ENCODE measurements around the gene PKNOX1.

The PKNOX1 gene

GRCh38 chr21:43006874-43007208 is 32.5 kb downstream of the PKNOX1 start:
- Histone ChIP-seq H3K27ac (ENCODE audit: low read length) (no peak overlapping the region), H3K4me1 (ENCODE audit: control insufficient read depth, low read depth, low read length) (no peaks in the 10 kb centered on the region), H3K4me3 (ENCODE audit: low read length) (no peak overlapping the region), H3K27me3 (ENCODE audit: control insufficient read depth, insufficient read depth, low read length) (no peaks in the 10 kb centered on the region), H3K36me3 (ENCODE audit: control insufficient read depth, low read depth, low read length) (peaks cover 16% of the 10 kb centered on the region), H3K9me3 (ENCODE audit: control insufficient read depth, low read depth, low read length) (no peaks in the 10 kb centered on the region), H3K9ac (ENCODE audit: low read length) (no peak overlapping the region)

- Histone ChIP-seq H3K27ac (ENCODE audit: low read length) (no peak overlapping the region), H3K36me3 (ENCODE audit: control insufficient read depth, low read depth, low read length) (peaks cover 41% of the 10 kb centered on the region), H3K9me3 (ENCODE audit: control insufficient read depth, low read depth, low read length) (no peaks in the 10 kb centered on the region), H3K9ac (ENCODE audit: low read length) (no peak overlapping the region), H3K4me1 (ENCODE audit: control insufficient read depth, low read depth, low read length) (no peaks in the 10 kb centered on the region), H3K27me3 (ENCODE audit: control insufficient read depth, insufficient read depth, low read length) (no peaks in the 10 kb centered on the region), H3K4me3 (ENCODE audit: low read length) (no peak overlapping the region)
Measured at GRCh38 chr21:43012596-43012995, 38.2 kb downstream of the PKNOX1 start.

- no peak overlapping the region for H3K27ac ChIP-seq (ENCODE audit: low read length)
- no peaks in the 10 kb centered on the region for H3K9me3 ChIP-seq (ENCODE audit: control insufficient read depth, low read depth, low read length)
- H3K9ac ChIP-seq (ENCODE audit: low read length) = no peak overlapping the region
- H3K4me1 ChIP-seq (ENCODE audit: control insufficient read depth, low read depth, low read length) = no peaks in the 10 kb centered on the region
- H3K27me3 ChIP-seq (ENCODE audit: control insufficient read depth, insufficient read depth, low read length) = no peaks in the 10 kb centered on the region
- H3K36me3 ChIP-seq (ENCODE audit: control insufficient read depth, low read depth, low read length) = peaks cover 35% of the 10 kb centered on the region
- H3K4me3 ChIP-seq (ENCODE audit: low read length) = no peak overlapping the region
Measured at GRCh38 chr21:43015906-43016540, 41.7 kb downstream of the PKNOX1 start.

- H3K9me3 ChIP-seq (ENCODE audit: control insufficient read depth, low read depth, low read length) = no peaks in the 10 kb centered on the region
- no peak overlapping the region for H3K27ac ChIP-seq (ENCODE audit: low read length)
- H3K4me3 ChIP-seq (ENCODE audit: low read length) = no peak overlapping the region
- no peak overlapping the region for H3K9ac ChIP-seq (ENCODE audit: low read length)
- H3K27me3 ChIP-seq (ENCODE audit: control insufficient read depth, insufficient read depth, low read length) = no peaks in the 10 kb centered on the region
- peaks cover 36% of the 10 kb centered on the region for H3K36me3 ChIP-seq (ENCODE audit: control insufficient read depth, low read depth, low read length)
- H3K4me1 ChIP-seq (ENCODE audit: control insufficient read depth, low read depth, low read length) = no peaks in the 10 kb centered on the region
Measured at GRCh38 chr21:43016728-43017127, 42.4 kb downstream of the PKNOX1 start.

- no peaks in the 10 kb centered on the region for H3K27me3 ChIP-seq (ENCODE audit: control insufficient read depth, insufficient read depth, low read length)
- no peak overlapping the region for H3K27ac ChIP-seq (ENCODE audit: low read length)
Measured at GRCh38 chr21:43018519-43018918, 44.2 kb downstream of the PKNOX1 start.

GRCh38 chr21:43020177-43020576 is 45.8 kb downstream of the PKNOX1 start:
- Histone ChIP-seq H3K4me1 (ENCODE audit: control insufficient read depth, low read depth, low read length) (no peaks in the 10 kb centered on the region), H3K27me3 (ENCODE audit: control insufficient read depth, insufficient read depth, low read length) (no peaks in the 10 kb centered on the region), H3K4me3 (ENCODE audit: low read length) (no peak overlapping the region), H3K36me3 (ENCODE audit: control insufficient read depth, low read depth, low read length) (peaks cover 24% of the 10 kb centered on the region), H3K9ac (ENCODE audit: low read length) (no peak overlapping the region), H3K9me3 (ENCODE audit: control insufficient read depth, low read depth, low read length) (no peaks in the 10 kb centered on the region), H3K27ac (ENCODE audit: low read length) (no peak overlapping the region)

More at GRCh38 chr21:43018519-43018918, 44.2 kb downstream of the PKNOX1 start:
- H3K4me3 ChIP-seq (ENCODE audit: low read length) = no peak overlapping the region
- H3K4me1 ChIP-seq (ENCODE audit: control insufficient read depth, low read depth, low read length) = no peaks in the 10 kb centered on the region
- H3K9ac ChIP-seq (ENCODE audit: low read length) = no peak overlapping the region
- no peaks in the 10 kb centered on the region for H3K9me3 ChIP-seq (ENCODE audit: control insufficient read depth, low read depth, low read length)
- peaks cover 26% of the 10 kb centered on the region for H3K36me3 ChIP-seq (ENCODE audit: control insufficient read depth, low read depth, low read length)

GRCh38 chr21:43020771-43021170 is 46.4 kb downstream of the PKNOX1 start:
- no peak overlapping the region for H3K9ac ChIP-seq (ENCODE audit: low read length)
- peaks cover 26% of the 10 kb centered on the region for H3K36me3 ChIP-seq (ENCODE audit: control insufficient read depth, low read depth, low read length)
- no peaks in the 10 kb centered on the region for H3K9me3 ChIP-seq (ENCODE audit: control insufficient read depth, low read depth, low read length)
- no peak overlapping the region for H3K4me3 ChIP-seq (ENCODE audit: low read length)
- no peak overlapping the region for H3K27ac ChIP-seq (ENCODE audit: low read length)
- no peaks in the 10 kb centered on the region for H3K4me1 ChIP-seq (ENCODE audit: control insufficient read depth, low read depth, low read length)
- no peaks in the 10 kb centered on the region for H3K27me3 ChIP-seq (ENCODE audit: control insufficient read depth, insufficient read depth, low read length)

- H3K4me1 ChIP-seq (ENCODE audit: control insufficient read depth, low read depth, low read length) = no peaks in the 10 kb centered on the region
- H3K4me3 ChIP-seq (ENCODE audit: low read length) = no peak overlapping the region
- H3K36me3 ChIP-seq (ENCODE audit: control insufficient read depth, low read depth, low read length) = peaks cover 26% of the 10 kb centered on the region
- no peak overlapping the region for H3K9ac ChIP-seq (ENCODE audit: low read length)
- H3K27me3 ChIP-seq (ENCODE audit: control insufficient read depth, insufficient read depth, low read length) = no peaks in the 10 kb centered on the region
- H3K9me3 ChIP-seq (ENCODE audit: control insufficient read depth, low read depth, low read length) = no peaks in the 10 kb centered on the region
- H3K27ac ChIP-seq (ENCODE audit: low read length) = no peak overlapping the region
Measured at GRCh38 chr21:43021191-43021590, 46.8 kb downstream of the PKNOX1 start.

- Histone ChIP-seq H3K9ac (ENCODE audit: low read length) (no peak overlapping the region), H3K36me3 (ENCODE audit: control insufficient read depth, low read depth, low read length) (peaks cover 22% of the 10 kb centered on the region)
Measured at GRCh38 chr21:43021756-43022600, 47.6 kb downstream of the PKNOX1 start.

GRCh38 chr21:43023175-43023574 is 48.8 kb downstream of the PKNOX1 start:
- no peak overlapping the region for H3K27ac ChIP-seq (ENCODE audit: low read length)
- H3K9ac ChIP-seq (ENCODE audit: low read length) = no peak overlapping the region
- no peak overlapping the region for H3K4me3 ChIP-seq (ENCODE audit: low read length)
- H3K9me3 ChIP-seq (ENCODE audit: control insufficient read depth, low read depth, low read length) = no peaks in the 10 kb centered on the region
- H3K4me1 ChIP-seq (ENCODE audit: control insufficient read depth, low read depth, low read length) = no peaks in the 10 kb centered on the region
- no peaks in the 10 kb centered on the region for H3K27me3 ChIP-seq (ENCODE audit: control insufficient read depth, insufficient read depth, low read length)
- peaks cover 21% of the 10 kb centered on the region for H3K36me3 ChIP-seq (ENCODE audit: control insufficient read depth, low read depth, low read length)

More at GRCh38 chr21:43021756-43022600, 47.6 kb downstream of the PKNOX1 start:
- H3K27me3 ChIP-seq (ENCODE audit: control insufficient read depth, insufficient read depth, low read length) = no peaks in the 10 kb centered on the region
- no peaks in the 10 kb centered on the region for H3K4me1 ChIP-seq (ENCODE audit: control insufficient read depth, low read depth, low read length)
- no peaks in the 10 kb centered on the region for H3K9me3 ChIP-seq (ENCODE audit: control insufficient read depth, low read depth, low read length)
- no peak overlapping the region for H3K4me3 ChIP-seq (ENCODE audit: low read length)
- H3K27ac ChIP-seq (ENCODE audit: low read length) = no peak overlapping the region

- Histone ChIP-seq H3K9me3 (ENCODE audit: control insufficient read depth, low read depth, low read length) (no peaks in the 10 kb centered on the region), H3K36me3 (ENCODE audit: control insufficient read depth, low read depth, low read length) (peaks cover 30% of the 10 kb centered on the region), H3K27me3 (ENCODE audit: control insufficient read depth, insufficient read depth, low read length) (no peaks in the 10 kb centered on the region), H3K9ac (ENCODE audit: low read length) (no peak overlapping the region), H3K4me3 (ENCODE audit: low read length) (no peak overlapping the region), H3K27ac (ENCODE audit: low read length) (no peak overlapping the region), H3K4me1 (ENCODE audit: control insufficient read depth, low read depth, low read length) (no peaks in the 10 kb centered on the region)
Measured at GRCh38 chr21:43024439-43025136, 50.2 kb downstream of the PKNOX1 start.
